ENCODE data around the gene DIPK1C.

- no peak for TF ChIP-seq CTCF (conservative IDR thresholded peaks at IDR 0.05; ENCODE audit: low read length)
- no peak for TF ChIP-seq EZH2phosphoT487 (IDR thresholded peaks at IDR 0.05; ENCODE audit: borderline replicate concordance)
Measured at GRCh38 chr18:74450626-74451025, 6.5 kb downstream of the DIPK1C start.
